Measurements from ENCODE around the gene CNPY1. TPM values are rescaled to one million over a fixed set of nuclear protein-coding genes. Genes with fewer than 3 reads are reported as not detected.

Gene CNPY1
- total and polyA plus RNA-seq, 2 of the 8 experiments (the other 6 are each of a cell fraction or from before 2014, with no cell fraction given) = not detected

DNA sequence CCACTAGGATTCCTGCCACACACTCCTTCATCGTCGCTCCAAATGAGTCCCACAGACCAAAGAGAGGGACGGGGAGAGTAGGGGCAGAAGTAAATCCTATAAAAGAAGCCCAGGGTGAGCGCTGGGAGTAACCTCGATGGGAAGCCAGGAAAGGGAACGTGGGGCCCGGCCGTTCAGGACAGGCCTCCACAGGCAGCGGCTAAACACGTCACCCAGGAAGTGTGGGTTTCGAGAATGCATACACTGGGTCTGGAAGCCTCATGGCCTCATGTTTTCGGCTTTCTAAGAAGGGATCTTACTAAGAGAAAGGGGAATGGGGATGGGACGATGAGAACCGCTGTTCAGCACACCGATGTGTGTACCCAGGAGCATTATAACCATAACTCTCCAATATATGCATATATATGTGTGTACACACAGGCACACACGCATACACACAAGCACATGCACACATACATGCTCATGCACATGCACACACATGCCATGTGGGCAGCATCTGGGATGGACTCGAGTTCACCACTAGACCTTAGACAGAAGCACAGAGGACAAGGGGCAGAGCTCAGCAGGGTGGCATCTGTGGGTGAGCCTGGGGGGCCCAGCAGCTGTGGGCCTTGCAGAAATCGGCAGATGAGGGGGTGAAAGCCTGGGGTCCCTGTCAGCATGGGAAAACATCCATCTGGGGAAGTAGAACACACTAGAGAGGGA, 14.8 kb upstream of the CNPY1 start (continued):
- TF ChIP-seq SIRT6 (IDR thresholded peaks at IDR 0.05; ENCODE audit: low read length) = no peak
- no peak for TF ChIP-seq YY1 (IDR thresholded peaks at IDR 0.05; ENCODE audit: low read depth, low read length)
- TF ChIP-seq, protein P1, sequence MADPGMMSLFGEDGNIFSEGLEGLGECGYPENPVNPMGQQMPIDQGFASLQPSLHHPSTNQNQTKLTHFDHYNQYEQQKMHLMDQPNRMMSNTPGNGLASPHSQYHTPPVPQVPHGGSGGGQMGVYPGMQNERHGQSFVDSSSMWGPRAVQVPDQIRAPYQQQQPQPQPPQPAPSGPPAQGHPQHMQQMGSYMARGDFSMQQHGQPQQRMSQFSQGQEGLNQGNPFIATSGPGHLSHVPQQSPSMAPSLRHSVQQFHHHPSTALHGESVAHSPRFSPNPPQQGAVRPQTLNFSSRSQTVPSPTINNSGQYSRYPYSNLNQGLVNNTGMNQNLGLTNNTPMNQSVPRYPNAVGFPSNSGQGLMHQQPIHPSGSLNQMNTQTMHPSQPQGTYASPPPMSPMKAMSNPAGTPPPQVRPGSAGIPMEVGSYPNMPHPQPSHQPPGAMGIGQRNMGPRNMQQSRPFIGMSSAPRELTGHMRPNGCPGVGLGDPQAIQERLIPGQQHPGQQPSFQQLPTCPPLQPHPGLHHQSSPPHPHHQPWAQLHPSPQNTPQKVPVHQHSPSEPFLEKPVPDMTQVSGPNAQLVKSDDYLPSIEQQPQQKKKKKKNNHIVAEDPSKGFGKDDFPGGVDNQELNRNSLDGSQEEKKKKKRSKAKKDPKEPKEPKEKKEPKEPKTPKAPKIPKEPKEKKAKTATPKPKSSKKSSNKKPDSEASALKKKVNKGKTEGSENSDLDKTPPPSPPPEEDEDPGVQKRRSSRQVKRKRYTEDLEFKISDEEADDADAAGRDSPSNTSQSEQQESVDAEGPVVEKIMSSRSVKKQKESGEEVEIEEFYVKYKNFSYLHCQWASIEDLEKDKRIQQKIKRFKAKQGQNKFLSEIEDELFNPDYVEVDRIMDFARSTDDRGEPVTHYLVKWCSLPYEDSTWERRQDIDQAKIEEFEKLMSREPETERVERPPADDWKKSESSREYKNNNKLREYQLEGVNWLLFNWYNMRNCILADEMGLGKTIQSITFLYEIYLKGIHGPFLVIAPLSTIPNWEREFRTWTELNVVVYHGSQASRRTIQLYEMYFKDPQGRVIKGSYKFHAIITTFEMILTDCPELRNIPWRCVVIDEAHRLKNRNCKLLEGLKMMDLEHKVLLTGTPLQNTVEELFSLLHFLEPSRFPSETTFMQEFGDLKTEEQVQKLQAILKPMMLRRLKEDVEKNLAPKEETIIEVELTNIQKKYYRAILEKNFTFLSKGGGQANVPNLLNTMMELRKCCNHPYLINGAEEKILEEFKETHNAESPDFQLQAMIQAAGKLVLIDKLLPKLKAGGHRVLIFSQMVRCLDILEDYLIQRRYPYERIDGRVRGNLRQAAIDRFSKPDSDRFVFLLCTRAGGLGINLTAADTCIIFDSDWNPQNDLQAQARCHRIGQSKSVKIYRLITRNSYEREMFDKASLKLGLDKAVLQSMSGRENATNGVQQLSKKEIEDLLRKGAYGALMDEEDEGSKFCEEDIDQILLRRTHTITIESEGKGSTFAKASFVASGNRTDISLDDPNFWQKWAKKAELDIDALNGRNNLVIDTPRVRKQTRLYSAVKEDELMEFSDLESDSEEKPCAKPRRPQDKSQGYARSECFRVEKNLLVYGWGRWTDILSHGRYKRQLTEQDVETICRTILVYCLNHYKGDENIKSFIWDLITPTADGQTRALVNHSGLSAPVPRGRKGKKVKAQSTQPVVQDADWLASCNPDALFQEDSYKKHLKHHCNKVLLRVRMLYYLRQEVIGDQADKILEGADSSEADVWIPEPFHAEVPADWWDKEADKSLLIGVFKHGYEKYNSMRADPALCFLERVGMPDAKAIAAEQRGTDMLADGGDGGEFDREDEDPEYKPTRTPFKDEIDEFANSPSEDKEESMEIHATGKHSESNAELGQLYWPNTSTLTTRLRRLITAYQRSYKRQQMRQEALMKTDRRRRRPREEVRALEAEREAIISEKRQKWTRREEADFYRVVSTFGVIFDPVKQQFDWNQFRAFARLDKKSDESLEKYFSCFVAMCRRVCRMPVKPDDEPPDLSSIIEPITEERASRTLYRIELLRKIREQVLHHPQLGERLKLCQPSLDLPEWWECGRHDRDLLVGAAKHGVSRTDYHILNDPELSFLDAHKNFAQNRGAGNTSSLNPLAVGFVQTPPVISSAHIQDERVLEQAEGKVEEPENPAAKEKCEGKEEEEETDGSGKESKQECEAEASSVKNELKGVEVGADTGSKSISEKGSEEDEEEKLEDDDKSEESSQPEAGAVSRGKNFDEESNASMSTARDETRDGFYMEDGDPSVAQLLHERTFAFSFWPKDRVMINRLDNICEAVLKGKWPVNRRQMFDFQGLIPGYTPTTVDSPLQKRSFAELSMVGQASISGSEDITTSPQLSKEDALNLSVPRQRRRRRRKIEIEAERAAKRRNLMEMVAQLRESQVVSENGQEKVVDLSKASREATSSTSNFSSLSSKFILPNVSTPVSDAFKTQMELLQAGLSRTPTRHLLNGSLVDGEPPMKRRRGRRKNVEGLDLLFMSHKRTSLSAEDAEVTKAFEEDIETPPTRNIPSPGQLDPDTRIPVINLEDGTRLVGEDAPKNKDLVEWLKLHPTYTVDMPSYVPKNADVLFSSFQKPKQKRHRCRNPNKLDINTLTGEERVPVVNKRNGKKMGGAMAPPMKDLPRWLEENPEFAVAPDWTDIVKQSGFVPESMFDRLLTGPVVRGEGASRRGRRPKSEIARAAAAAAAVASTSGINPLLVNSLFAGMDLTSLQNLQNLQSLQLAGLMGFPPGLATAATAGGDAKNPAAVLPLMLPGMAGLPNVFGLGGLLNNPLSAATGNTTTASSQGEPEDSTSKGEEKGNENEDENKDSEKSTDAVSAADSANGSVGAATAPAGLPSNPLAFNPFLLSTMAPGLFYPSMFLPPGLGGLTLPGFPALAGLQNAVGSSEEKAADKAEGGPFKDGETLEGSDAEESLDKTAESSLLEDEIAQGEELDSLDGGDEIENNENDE (IDR thresholded peaks at IDR 0.05; ENCODE audit: insufficient replicate concordance, low read length) = no peak
- no peak for TF ChIP-seq TAF7 (optimal IDR thresholded peaks at IDR 0.05; ENCODE audit: borderline replicate concordance, low read depth, low read length)
- no peak for TF ChIP-seq SP4 (IDR thresholded peaks at IDR 0.05; ENCODE audit: low read length)
- no peak for TF ChIP-seq KDM1A (IDR thresholded peaks at IDR 0.05; ENCODE audit: borderline replicate concordance, low read length)
- no peak for TF ChIP-seq SUZ12 (IDR thresholded peaks at IDR 0.05; ENCODE audit: low read length)

All from H1 (cell line).